A673 (cell line): Measurements from ENCODE around the gene TEX14.

Experiments used
- CTCF ChIP-seq: fragments of 300-800, 200-600 bp; sonication (generic); conservative IDR thresholded peaks from 2 replicates; pipeline ENCODE4 v1.5.1; 2017; ENCODE audit warnings: low read depth, mild to moderate bottlenecking, antibody characterized with exemption, low read length, moderate library complexity, mixed read lengths
- EZH2 ChIP-seq: fragments of 200-600 bp; sonication (generic); IDR thresholded peaks from 2 replicates; pipeline ENCODE4 v1.6.1; 2017; ENCODE audit warnings: borderline replicate concordance, low read depth, mild to moderate bottlenecking, mixed read lengths, antibody characterized with exemption, low read length; ENCODE audit not compliant: poor library complexity, severe bottlenecking

DNA sequence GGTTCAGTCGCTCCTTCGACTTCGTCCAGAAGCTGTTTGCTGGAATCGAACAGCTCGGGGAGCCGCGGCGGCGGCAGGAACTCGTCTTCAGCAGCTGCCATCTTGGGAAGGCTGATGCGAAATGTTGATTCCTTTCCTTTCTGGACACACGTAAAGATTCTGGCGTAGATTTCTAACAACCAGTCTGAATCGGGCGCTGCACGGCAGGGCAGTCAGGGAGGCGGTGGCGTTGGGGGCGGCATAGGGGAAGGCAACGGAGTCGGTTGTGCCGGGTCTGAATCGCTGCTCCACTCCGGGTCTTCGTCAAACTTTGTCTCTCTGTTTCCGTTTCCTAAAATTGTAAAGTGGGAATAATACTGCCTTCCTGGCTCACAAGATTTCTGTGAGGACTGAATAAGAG is 30.3 kb downstream of the TEX14 start:
- TF ChIP-seq CTCF: no peak
- TF ChIP-seq EZH2: no peak
